Measurements from ENCODE around the gene MSTN.

MSTN gene

GRCh38 chr2:190105554-190105953, 43.0 kb upstream of the MSTN start:
- DNase-seq = peak; percentile 50
- H3K4ac ChIP-seq (ENCODE audit: low read depth, low read length) = no peak overlapping the region

GRCh38 chr2:190103144-190103543, 40.6 kb upstream of the MSTN start:
- no peak overlapping the region for H4K8ac ChIP-seq (ENCODE audit: low read depth, low read length)
- H3K4ac ChIP-seq (ENCODE audit: low read depth, low read length) = no peak overlapping the region
- no peak overlapping the region for H2BK120ac ChIP-seq (ENCODE audit: low read depth, low read length)
- no peaks in the 10 kb centered on the region for H3K27me3 ChIP-seq (ENCODE audit: insufficient read depth, low read length, poor library complexity)
- no peak overlapping the region for H4K5ac ChIP-seq (ENCODE audit: low read length)
- H3K18ac ChIP-seq (ENCODE audit: low read length) = no peak overlapping the region
- DNase-seq = no peak
- no peak overlapping the region for H3K56ac ChIP-seq (ENCODE audit: low read length)
- H3K4me1 ChIP-seq (ENCODE audit: control insufficient read depth, low read depth, low read length) = no peaks in the 10 kb centered on the region
- no peaks in the 10 kb centered on the region for H3K36me3 ChIP-seq (ENCODE audit: control insufficient read depth, insufficient read depth, low read length)
- no peak overlapping the region for H3K4me2 ChIP-seq (ENCODE audit: low read length)
- WGBS (ENCODE audit: extremely low coverage, insufficient coverage, low lambda C conversion rate) = no CpG with 5 or more reads among the region's 3 CpGs
- no peak overlapping the region for H3K23ac ChIP-seq (ENCODE audit: low read length)
- no peak overlapping the region for H3K4me3 ChIP-seq (ENCODE audit: low read length)
- no peak overlapping the region for H2AK5ac ChIP-seq (ENCODE audit: low read length)
- H3K79me1 ChIP-seq (ENCODE audit: low read length) = no peaks in the 10 kb centered on the region
- H2BK15ac ChIP-seq (replicated peaks; ENCODE audit: low read depth) = no peak overlapping the region
- H3K9ac ChIP-seq (ENCODE audit: low read length) = no peak overlapping the region
- no peak overlapping the region for H2BK5ac ChIP-seq (ENCODE audit: low read length)
- H3K79me2 ChIP-seq (ENCODE audit: control insufficient read depth, insufficient read depth, low read length) = no peaks in the 10 kb centered on the region
- no peak overlapping the region for H3K27ac ChIP-seq (ENCODE audit: low read depth, low read length)

More at GRCh38 chr2:190105554-190105953, 43.0 kb upstream of the MSTN start:
- H3K4me2 ChIP-seq (ENCODE audit: low read length) = no peak overlapping the region
- no peaks in the 10 kb centered on the region for H3K27me3 ChIP-seq (ENCODE audit: insufficient read depth, low read length, poor library complexity)
- no peak overlapping the region for H4K5ac ChIP-seq (ENCODE audit: low read length)
- no peak overlapping the region for H4K8ac ChIP-seq (ENCODE audit: low read depth, low read length)
- H2BK15ac ChIP-seq (replicated peaks; ENCODE audit: low read depth) = no peak overlapping the region
- H3K4me1 ChIP-seq (ENCODE audit: control insufficient read depth, low read depth, low read length) = no peaks in the 10 kb centered on the region
- H3K79me1 ChIP-seq (ENCODE audit: low read length) = no peaks in the 10 kb centered on the region
- H2BK5ac ChIP-seq (ENCODE audit: low read length) = no peak overlapping the region
- H3K18ac ChIP-seq (ENCODE audit: low read length) = no peak overlapping the region
- no peak overlapping the region for H3K56ac ChIP-seq (ENCODE audit: low read length)
- H3K9ac ChIP-seq (ENCODE audit: low read length) = no peak overlapping the region
- no peak overlapping the region for H3K27ac ChIP-seq (ENCODE audit: low read depth, low read length)
- no peaks in the 10 kb centered on the region for H3K36me3 ChIP-seq (ENCODE audit: control insufficient read depth, insufficient read depth, low read length)
- no peaks in the 10 kb centered on the region for H3K79me2 ChIP-seq (ENCODE audit: control insufficient read depth, insufficient read depth, low read length)
- WGBS (ENCODE audit: extremely low coverage, insufficient coverage, low lambda C conversion rate) = no CpG with 5 or more reads among the region's 2 CpGs
- no peak overlapping the region for H2BK120ac ChIP-seq (ENCODE audit: low read depth, low read length)
- H3K23ac ChIP-seq (ENCODE audit: low read length) = no peak overlapping the region
- H2AK5ac ChIP-seq (ENCODE audit: low read length) = no peak overlapping the region
- H3K4me3 ChIP-seq (ENCODE audit: low read length) = no peak overlapping the region

- WGBS (ENCODE audit: extremely low coverage, insufficient coverage, low lambda C conversion rate) = no CpG with 5 or more reads among the region's 3 CpGs
- H2BK15ac ChIP-seq (replicated peaks; ENCODE audit: low read depth) = no peak overlapping the region
- H3K36me3 ChIP-seq (ENCODE audit: control insufficient read depth, insufficient read depth, low read length) = no peaks in the 10 kb centered on the region
- H3K9ac ChIP-seq (ENCODE audit: low read length) = no peak overlapping the region
- H3K27me3 ChIP-seq (ENCODE audit: insufficient read depth, low read length, poor library complexity) = no peaks in the 10 kb centered on the region
- H2AK5ac ChIP-seq (ENCODE audit: low read length) = no peak overlapping the region
- no peaks in the 10 kb centered on the region for H3K79me2 ChIP-seq (ENCODE audit: control insufficient read depth, insufficient read depth, low read length)
- no peak overlapping the region for H4K5ac ChIP-seq (ENCODE audit: low read length)
- H3K4me3 ChIP-seq (ENCODE audit: low read length) = no peak overlapping the region
- H2BK120ac ChIP-seq (ENCODE audit: low read depth, low read length) = no peak overlapping the region
- no peak overlapping the region for H3K27ac ChIP-seq (ENCODE audit: low read depth, low read length)
- no peaks in the 10 kb centered on the region for H3K4me1 ChIP-seq (ENCODE audit: control insufficient read depth, low read depth, low read length)
- H3K23ac ChIP-seq (ENCODE audit: low read length) = no peak overlapping the region
- no peak overlapping the region for H3K18ac ChIP-seq (ENCODE audit: low read length)
- no peaks in the 10 kb centered on the region for H3K79me1 ChIP-seq (ENCODE audit: low read length)
- H3K56ac ChIP-seq (ENCODE audit: low read length) = no peak overlapping the region
- H4K8ac ChIP-seq (ENCODE audit: low read depth, low read length) = no peak overlapping the region
- no peak overlapping the region for H3K4ac ChIP-seq (ENCODE audit: low read depth, low read length)
- no peak for DNase-seq
- no peak overlapping the region for H3K4me2 ChIP-seq (ENCODE audit: low read length)
- no peak overlapping the region for H2BK5ac ChIP-seq (ENCODE audit: low read length)
Measured at GRCh38 chr2:190099890-190100697, 37.6 kb upstream of the MSTN start.

- Histone ChIP-seq H3K23ac (ENCODE audit: low read length) (no peak overlapping the region), H3K36me3 (ENCODE audit: control insufficient read depth, insufficient read depth, low read length) (no peaks in the 10 kb centered on the region)
Measured at GRCh38 chr2:190098851-190099250, 36.3 kb upstream of the MSTN start.

GRCh38 chr2:190097115-190097514, 34.6 kb upstream of the MSTN start:
- Histone ChIP-seq H3K79me1 (ENCODE audit: low read length) (no peaks in the 10 kb centered on the region), H3K18ac (ENCODE audit: low read length) (no peak overlapping the region), H3K23ac (ENCODE audit: low read length) (no peak overlapping the region), H2BK15ac (replicated peaks; ENCODE audit: low read depth) (no peak overlapping the region), H3K4me2 (ENCODE audit: low read length) (no peak overlapping the region), H3K4me3 (ENCODE audit: low read length) (no peak overlapping the region), H4K8ac (ENCODE audit: low read depth, low read length) (no peak overlapping the region), H2BK5ac (ENCODE audit: low read length) (no peak overlapping the region), H3K4me1 (ENCODE audit: control insufficient read depth, low read depth, low read length) (no peaks in the 10 kb centered on the region), H3K56ac (ENCODE audit: low read length) (no peak overlapping the region), H3K79me2 (ENCODE audit: control insufficient read depth, insufficient read depth, low read length) (no peaks in the 10 kb centered on the region), H3K27ac (ENCODE audit: low read depth, low read length) (no peak overlapping the region), H2AK5ac (ENCODE audit: low read length) (no peak overlapping the region), H3K36me3 (ENCODE audit: control insufficient read depth, insufficient read depth, low read length) (no peaks in the 10 kb centered on the region), H3K9ac (ENCODE audit: low read length) (no peak overlapping the region), H3K4ac (ENCODE audit: low read depth, low read length) (no peak overlapping the region), H4K5ac (ENCODE audit: low read length) (no peak overlapping the region), H3K27me3 (ENCODE audit: insufficient read depth, low read length, poor library complexity) (no peaks in the 10 kb centered on the region), H2BK120ac (ENCODE audit: low read depth, low read length) (no peak overlapping the region)
- no peak for DNase-seq
- WGBS (ENCODE audit: extremely low coverage, insufficient coverage, low lambda C conversion rate) = no CpG with 5 or more reads among the region's 1 CpG

More at GRCh38 chr2:190098851-190099250, 36.3 kb upstream of the MSTN start:
- H3K4me3 ChIP-seq (ENCODE audit: low read length) = no peak overlapping the region
- H2BK5ac ChIP-seq (ENCODE audit: low read length) = no peak overlapping the region
- H2BK15ac ChIP-seq (replicated peaks; ENCODE audit: low read depth) = no peak overlapping the region
- H3K79me2 ChIP-seq (ENCODE audit: control insufficient read depth, insufficient read depth, low read length) = no peaks in the 10 kb centered on the region
- no peak for DNase-seq
- H2AK5ac ChIP-seq (ENCODE audit: low read length) = no peak overlapping the region
- no peaks in the 10 kb centered on the region for H3K4me1 ChIP-seq (ENCODE audit: control insufficient read depth, low read depth, low read length)
- H3K18ac ChIP-seq (ENCODE audit: low read length) = no peak overlapping the region
- no peak overlapping the region for H3K4me2 ChIP-seq (ENCODE audit: low read length)
- no peak overlapping the region for H3K4ac ChIP-seq (ENCODE audit: low read depth, low read length)
- no peak overlapping the region for H3K56ac ChIP-seq (ENCODE audit: low read length)
- no peaks in the 10 kb centered on the region for H3K79me1 ChIP-seq (ENCODE audit: low read length)
- no peak overlapping the region for H3K9ac ChIP-seq (ENCODE audit: low read length)
- no peak overlapping the region for H4K5ac ChIP-seq (ENCODE audit: low read length)
- H4K8ac ChIP-seq (ENCODE audit: low read depth, low read length) = no peak overlapping the region
- no peaks in the 10 kb centered on the region for H3K27me3 ChIP-seq (ENCODE audit: insufficient read depth, low read length, poor library complexity)
- no peak overlapping the region for H3K27ac ChIP-seq (ENCODE audit: low read depth, low read length)
- H2BK120ac ChIP-seq (ENCODE audit: low read depth, low read length) = no peak overlapping the region
